Fibroblast of lung (primary cell): ENCODE measurements around the gene ZNF223. TPM values are rescaled to one million over a fixed set of nuclear protein-coding genes. Genes with fewer than 3 reads are reported as not detected.

ENCODE experiments used
- DNase-seq, 2 donors: peaks; one replicate each; pipeline versions ENCODE4 v3.0.0 to v3.0.0-alpha.2; 2010; ENCODE audit warnings: low read depth in 2 of 2
- H2AFZ ChIP-seq: 2 replicates; pipeline ENCODE4 v1.5.1; 2012; ENCODE audit warnings: low read length, control low read depth, inconsistent platforms
- H3K27ac ChIP-seq: 2 replicates; pipeline ENCODE4 v1.5.1; 2011; ENCODE audit warnings: low read length, control low read depth; ENCODE audit not compliant: insufficient read depth
- H3K27me3 ChIP-seq: 2 replicates; pipeline ENCODE4 v1.5.1; 2011; ENCODE audit warnings: mild to moderate bottlenecking, low read length; ENCODE audit not compliant: control insufficient read depth, insufficient read depth
- H3K36me3 ChIP-seq: 2 replicates; pipeline ENCODE4 v1.5.1; 2011; ENCODE audit warnings: low read length; ENCODE audit not compliant: control insufficient read depth, insufficient read depth
- H3K4me1 ChIP-seq: 2 replicates; pipeline ENCODE4 v1.5.1; 2011; ENCODE audit warnings: low read length; ENCODE audit not compliant: control insufficient read depth, insufficient read depth; ENCODE audit errors: extremely low read depth
- H3K4me2 ChIP-seq: 2 replicates; pipeline ENCODE4 v1.5.1; 2011; ENCODE audit warnings: low read length, control low read depth; ENCODE audit not compliant: insufficient read depth; ENCODE audit errors: extremely low read depth
- H3K4me3 ChIP-seq, 4 experiments: fragments of 200-600 bp in 1 of 4; sonication (generic) in 1 of 4; replicated peaks in 1 of 4; 2 replicates each; pipeline ENCODE4 v1.5.1; 2011 to 2016; ENCODE audit warnings: low read length in 4 of 4, low read depth in 3 of 4, mild to moderate bottlenecking in 3 of 4, control low read depth in 2 of 4, inconsistent platforms in 1 of 4, mixed read lengths in 1 of 4; ENCODE audit not compliant: insufficient read depth in 1 of 4; ENCODE audit errors: control extremely low read depth in 1 of 4
- H3K79me2 ChIP-seq: 2 replicates; pipeline ENCODE4 v1.5.1; 2012; ENCODE audit warnings: mild to moderate bottlenecking, low read length, inconsistent platforms; ENCODE audit not compliant: control insufficient read depth, insufficient read depth
- H3K9ac ChIP-seq: 2 replicates; pipeline ENCODE4 v1.5.1; 2011; ENCODE audit warnings: mild to moderate bottlenecking, low read length, control low read depth; ENCODE audit not compliant: insufficient read depth
- H3K9me3 ChIP-seq: 2 replicates; pipeline ENCODE4 v1.5.1; 2012; ENCODE audit warnings: low read depth, low read length; ENCODE audit not compliant: control insufficient read depth, insufficient read depth
- H4K20me1 ChIP-seq: 2 replicates; pipeline ENCODE4 v1.5.1; 2011; ENCODE audit warnings: low read length; ENCODE audit not compliant: control insufficient read depth, insufficient read depth; ENCODE audit errors: extremely low read depth
- EZH2 ChIP-seq: IDR thresholded peaks from 2 replicates; pipeline ENCODE4 v1.5.1; 2012; ENCODE audit warnings: low read length, control low read depth, mild to moderate bottlenecking; ENCODE audit errors: missing control alignments
- polyA plus RNA-seq, 2 donors: library from polyadenylated mRNA; depleted of rRNA in 1 of 2; stranded (reverse) in 1 of 2; unstranded in 1 of 2; fragments of >200 nt; gene quantifications; 2 replicates each; pipeline ENCODE4 v1.2.1, GENCODE V29; 2011 to 2012; ENCODE audit warnings: missing spikeins in 1 of 2
- total RNA-seq: library from RNA; depleted of rRNA; stranded (reverse); fragments of >200 nt; gene quantifications from 2 replicates; pipeline ENCODE4 v1.2.1, GENCODE V29; 2014
- TF ChIP-seq, protein P1 (sequence below), 2 donors: IDR thresholded peaks in 1 of 2; conservative IDR thresholded peaks in 1 of 2; 1 replicate in 1 of 2; 2 replicates in 1 of 2; pipeline ENCODE4 v1.5.1; 2011 to 2012; ENCODE audit warnings: low read length in 2 of 2, control low read depth in 1 of 2, inconsistent platforms in 1 of 2, low read depth in 1 of 2, mild to moderate bottlenecking in 1 of 2

Gene ZNF223
- total and polyA plus RNA-seq, 2 donors (not counting 1 experiment from before 2014, with no cell fraction given): 4.3 to 5.3 TPM

DNA sequence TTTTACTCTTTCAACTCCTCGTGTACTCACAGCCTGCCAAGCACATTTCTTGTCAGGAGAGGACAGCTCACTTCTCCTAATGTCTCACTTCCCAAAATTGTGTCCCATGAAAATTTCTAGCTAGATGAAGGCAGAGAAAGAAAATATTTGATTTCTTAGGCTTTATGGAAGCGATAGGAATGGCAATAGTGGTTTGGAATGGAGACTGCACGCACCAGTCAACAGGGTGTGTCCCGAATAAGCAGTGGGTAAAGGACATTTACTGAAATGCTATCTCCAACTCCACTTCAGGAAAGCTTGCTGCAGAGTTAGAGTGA is 27.0 kb upstream of the ZNF223 start:
- no peaks in the 10 kb centered on the region for H3K79me2 ChIP-seq
- no peak overlapping the region for H3K27ac ChIP-seq
- H3K9me3 ChIP-seq: no peaks in the 10 kb centered on the region
- TF ChIP-seq, protein P1, sequence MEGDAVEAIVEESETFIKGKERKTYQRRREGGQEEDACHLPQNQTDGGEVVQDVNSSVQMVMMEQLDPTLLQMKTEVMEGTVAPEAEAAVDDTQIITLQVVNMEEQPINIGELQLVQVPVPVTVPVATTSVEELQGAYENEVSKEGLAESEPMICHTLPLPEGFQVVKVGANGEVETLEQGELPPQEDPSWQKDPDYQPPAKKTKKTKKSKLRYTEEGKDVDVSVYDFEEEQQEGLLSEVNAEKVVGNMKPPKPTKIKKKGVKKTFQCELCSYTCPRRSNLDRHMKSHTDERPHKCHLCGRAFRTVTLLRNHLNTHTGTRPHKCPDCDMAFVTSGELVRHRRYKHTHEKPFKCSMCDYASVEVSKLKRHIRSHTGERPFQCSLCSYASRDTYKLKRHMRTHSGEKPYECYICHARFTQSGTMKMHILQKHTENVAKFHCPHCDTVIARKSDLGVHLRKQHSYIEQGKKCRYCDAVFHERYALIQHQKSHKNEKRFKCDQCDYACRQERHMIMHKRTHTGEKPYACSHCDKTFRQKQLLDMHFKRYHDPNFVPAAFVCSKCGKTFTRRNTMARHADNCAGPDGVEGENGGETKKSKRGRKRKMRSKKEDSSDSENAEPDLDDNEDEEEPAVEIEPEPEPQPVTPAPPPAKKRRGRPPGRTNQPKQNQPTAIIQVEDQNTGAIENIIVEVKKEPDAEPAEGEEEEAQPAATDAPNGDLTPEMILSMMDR (conservative IDR thresholded peaks at IDR 0.05 in 1 of 2, IDR thresholded peaks at IDR 0.05 in 1 of 2; ENCODE audit: low read depth in 1 of 2, low read length in 2 of 2): no peak
- TF ChIP-seq EZH2: no peak
- peaks cover 5% of the 10 kb centered on the region for H3K36me3 ChIP-seq
- H3K27me3 ChIP-seq: no peaks in the 10 kb centered on the region
- H3K4me3 ChIP-seq: peak overlapping the region; percentile 90 to 97 (median 92)
- no peaks in the 10 kb centered on the region for H4K20me1 ChIP-seq
- DNase-seq: no peak
- no peaks in the 10 kb centered on the region for H3K4me1 ChIP-seq
- H2AFZ ChIP-seq: peak overlapping the region; percentile 97
- peak overlapping the region; percentile 83 for H3K4me2 ChIP-seq
- no peak overlapping the region for H3K9ac ChIP-seq

- H3K79me2 ChIP-seq: no peaks in the 10 kb centered on the region
- peak within 1 kb of the TSS; percentile 91 for H3K27ac ChIP-seq
- no peak for TF ChIP-seq EZH2
- TF ChIP-seq, protein P1 (conservative IDR thresholded peaks at IDR 0.05 in 1 of 2, IDR thresholded peaks at IDR 0.05 in 1 of 2; ENCODE audit: low read depth in 1 of 2, low read length in 2 of 2): no peak
- H3K27me3 ChIP-seq: no peaks in the 10 kb centered on the region
- H3K4me1 ChIP-seq: no peaks in the 10 kb centered on the region
- DNase-seq: peak; percentile 93
- H4K20me1 ChIP-seq: no peaks in the 10 kb centered on the region
- no peaks in the 10 kb centered on the region for H3K9me3 ChIP-seq
- H3K9ac ChIP-seq: peak within 1 kb of the TSS; percentile 80
- peaks cover 5% of the 10 kb centered on the region for H3K36me3 ChIP-seq
- peak within 1 kb of the TSS; percentile 90 to 97 (median 92) for H3K4me3 ChIP-seq
- peak within 1 kb of the TSS; percentile 89 for H3K4me2 ChIP-seq
- peak within 1 kb of the TSS; percentile 97 for H2AFZ ChIP-seq
These were observed 26.5 kb upstream of the ZNF223 start, which contains the start of gene ZNF222 for GRCh38 chr19:44025217-44025936. Gene ZNF222 (plus strand): TSS chr19:44025379. CDS start chr19:44025437, 58 bp downstream.

- H3K9ac ChIP-seq: no peak overlapping the region
- TF ChIP-seq, protein P1 (conservative IDR thresholded peaks at IDR 0.05 in 1 of 2, IDR thresholded peaks at IDR 0.05 in 1 of 2; ENCODE audit: low read depth in 1 of 2, low read length in 2 of 2): no peak
- TF ChIP-seq EZH2: no peak
- no peaks in the 10 kb centered on the region for H3K9me3 ChIP-seq
- no peak overlapping the region for H2AFZ ChIP-seq
- H4K20me1 ChIP-seq: no peaks in the 10 kb centered on the region
- no peak overlapping the region for H3K4me2 ChIP-seq
- no peak overlapping the region for H3K27ac ChIP-seq
- H3K4me1 ChIP-seq: no peaks in the 10 kb centered on the region
- H3K27me3 ChIP-seq: no peaks in the 10 kb centered on the region
- H3K4me3 ChIP-seq: no peak overlapping the region
- DNase-seq: no peak
- H3K79me2 ChIP-seq: no peaks in the 10 kb centered on the region
- peaks cover 8% of the 10 kb centered on the region for H3K36me3 ChIP-seq
These were observed 25.2 kb upstream of the ZNF223 start for GRCh38 chr19:44026622-44027021.
